Measurements from ENCODE around the gene ZNF516. TPM values are rescaled to one million over a fixed set of nuclear protein-coding genes. Genes with fewer than 3 reads are reported as not detected.

Gene ZNF516
- total and polyA plus RNA-seq, 2 of the 4 experiments (the other 2 are of a cell fraction) = 7.9 to 16.9 TPM

- dilution Hi-C loops (cut with HindIII; ENCODE audit: low sequenced_read_pairs, unreplicated experiment) (no loop called here), in situ Hi-C loops (cut with MboI; ENCODE audit: low sequenced_read_pairs) (no loop called here), intact Hi-C loops (cut with micrococcal nuclease) (no loop called here)
- Histone ChIP-seq H3K27me3 (ENCODE audit: control insufficient read depth, insufficient read depth, low read length) (no peaks in the 10 kb centered on the region), H2AK5ac (ENCODE audit: low read depth, low read length) (no peak overlapping the region), H2AK9ac (replicated peaks; ENCODE audit: low read depth, low read length, poor library complexity) (no peak overlapping the region), H3K36me3 (ENCODE audit: control insufficient read depth, insufficient read depth, low read length) (peaks cover 7% of the 10 kb centered on the region; the same call in 1 of the 2 replicates), H2AFZ (replicated peaks; ENCODE audit: low read length, poor library complexity) (no peak overlapping the region), H3K79me1 (ENCODE audit: low read depth in 1 of 2, low read length in 2 of 2) (peaks cover 19 to 73% of the 10 kb centered on the region in 2 experiments), H3K23ac (ENCODE audit: low read depth, low read length) (no peak overlapping the region), H3K4ac (ENCODE audit: low read depth, low read length) (no peak overlapping the region), H2BK120ac (ENCODE audit: low read depth, low read length) (no peak overlapping the region), H3K9me3 (ENCODE audit: control insufficient read depth, insufficient read depth, low read length) (no peaks in the 10 kb centered on the region), H3K27ac (ENCODE audit: insufficient read depth, low read length) (no peak overlapping the region), H4K5ac (ENCODE audit: low read depth, low read length) (no peak overlapping the region), H3K18ac (ENCODE audit: low read depth, low read length) (no peak overlapping the region), H3K14ac (replicated peaks; ENCODE audit: low read depth, low read length) (no peak overlapping the region), H3K4me2 (ENCODE audit: low read depth, low read length) (no peak overlapping the region), H3K4me3 (ENCODE audit: insufficient read depth, low read depth, low read length) (no peak overlapping the region), H3K56ac (ENCODE audit: extremely low read depth, insufficient read depth, low read length) (no peak overlapping the region), H2BK15ac (ENCODE audit: low read depth, low read length) (no peak overlapping the region), H3K9me1 (ENCODE audit: insufficient read depth, low read length) (peaks cover 18% of the 10 kb centered on the region), H3K4me1 (ENCODE audit: control insufficient read depth, insufficient read depth, low read length) (peaks cover 16% of the 10 kb centered on the region), H2BK5ac (ENCODE audit: low read depth, low read length, poor library complexity, severe bottlenecking) (no peak overlapping the region), H2BK20ac (ENCODE audit: low read depth, low read length) (no peak overlapping the region), H3K9ac (ENCODE audit: low read depth, low read length) (no peak overlapping the region), H4K20me1 (ENCODE audit: insufficient read depth, low read length) (peaks cover 53% of the 10 kb centered on the region), H4K8ac (ENCODE audit: low read depth in 2 of 2, low read length in 2 of 2) (no peak overlapping the region), H4K91ac (ENCODE audit: insufficient read depth, low read depth, low read length) (no peak overlapping the region)
- ChIA-PET POLR2A (ENCODE audit: unreplicated experiment) (no interaction called here), CTCF (interaction anchor here (0.6 kb wide), 1 partner anchor 26 kb away, joined by 3 read pairs; no protein-coding TSS in a partner anchor)
- ATAC-seq (ENCODE audit: low read depth) = no peak
- 100% methylated on average over 1 of the region's 3 CpGs; no CpG with 5 or more reads in 1 of the 2 experiments for WGBS, 2 experiments (ENCODE audit: extremely low coverage in 2 of 2, insufficient read length in 1 of 2)
- no peak for TF ChIP-seq POLR2A (IDR thresholded peaks at IDR 0.05; ENCODE audit: low read depth, low read length)
- no peak for TF ChIP-seq MXI1 (IDR thresholded peaks at IDR 0.05; ENCODE audit: borderline replicate concordance, low read depth, low read length)
- TF ChIP-seq MAZ (IDR thresholded peaks at IDR 0.05; ENCODE audit: borderline replicate concordance, low read depth, low read length) = no peak
- no peak for TF ChIP-seq MAFK (IDR thresholded peaks at IDR 0.05; ENCODE audit: low read depth, low read length)
- TF ChIP-seq CHD1 (IDR thresholded peaks at IDR 0.05; ENCODE audit: low read depth, low read length) = no peak
- no peak for TF ChIP-seq ELK1 (IDR thresholded peaks at IDR 0.05; ENCODE audit: borderline replicate concordance, low read depth, low read length)
- TF ChIP-seq SMC3 (IDR thresholded peaks at IDR 0.05; ENCODE audit: low read depth, low read length) = no peak
- no peak for TF ChIP-seq BHLHE40 (IDR thresholded peaks at IDR 0.05; ENCODE audit: low read depth, low read length)
- TF ChIP-seq RFX5 (IDR thresholded peaks at IDR 0.05; ENCODE audit: low read depth, low read length) = no peak
- TF ChIP-seq RAD21 (IDR thresholded peaks at IDR 0.05; ENCODE audit: low read length) = no peak
- no peak for TF ChIP-seq USF2 (IDR thresholded peaks at IDR 0.05; ENCODE audit: low read depth, low read length)
- TF ChIP-seq, protein P1, sequence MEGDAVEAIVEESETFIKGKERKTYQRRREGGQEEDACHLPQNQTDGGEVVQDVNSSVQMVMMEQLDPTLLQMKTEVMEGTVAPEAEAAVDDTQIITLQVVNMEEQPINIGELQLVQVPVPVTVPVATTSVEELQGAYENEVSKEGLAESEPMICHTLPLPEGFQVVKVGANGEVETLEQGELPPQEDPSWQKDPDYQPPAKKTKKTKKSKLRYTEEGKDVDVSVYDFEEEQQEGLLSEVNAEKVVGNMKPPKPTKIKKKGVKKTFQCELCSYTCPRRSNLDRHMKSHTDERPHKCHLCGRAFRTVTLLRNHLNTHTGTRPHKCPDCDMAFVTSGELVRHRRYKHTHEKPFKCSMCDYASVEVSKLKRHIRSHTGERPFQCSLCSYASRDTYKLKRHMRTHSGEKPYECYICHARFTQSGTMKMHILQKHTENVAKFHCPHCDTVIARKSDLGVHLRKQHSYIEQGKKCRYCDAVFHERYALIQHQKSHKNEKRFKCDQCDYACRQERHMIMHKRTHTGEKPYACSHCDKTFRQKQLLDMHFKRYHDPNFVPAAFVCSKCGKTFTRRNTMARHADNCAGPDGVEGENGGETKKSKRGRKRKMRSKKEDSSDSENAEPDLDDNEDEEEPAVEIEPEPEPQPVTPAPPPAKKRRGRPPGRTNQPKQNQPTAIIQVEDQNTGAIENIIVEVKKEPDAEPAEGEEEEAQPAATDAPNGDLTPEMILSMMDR (conservative IDR thresholded peaks at IDR 0.05; ENCODE audit: low read depth, low read length) = no peak; the same call in 1 of the 2 replicates
- no peak for TF ChIP-seq FOS (IDR thresholded peaks at IDR 0.05; ENCODE audit: low read depth, low read length)
- no peak for TF ChIP-seq NFE2L2 (IDR thresholded peaks at IDR 0.05; ENCODE audit: low read depth, low read length)
- no peak for TF ChIP-seq CEBPB (IDR thresholded peaks at IDR 0.05; ENCODE audit: low read depth, low read length)
- TF ChIP-seq RCOR1 (IDR thresholded peaks at IDR 0.05; ENCODE audit: insufficient replicate concordance, low read length) = no peak
- no TSS peak for BruUV-seq (replicated peaks)
- no peak for DNase-seq
These were observed 14.1 kb downstream of the ZNF516 start for GRCh38 chr18:76480913-76481312.
